SJCRH30 (cell line): Measurements from ENCODE around the gene ZSCAN32. TPM values are rescaled to one million over a fixed set of nuclear protein-coding genes. Genes with fewer than 3 reads are reported as not detected.

Source experiments
- total RNA-seq: library from RNA; depleted of rRNA; stranded (reverse); fragments of >200 nt; shearing (Covaris generic); gene quantifications from 2 replicates; pipeline ENCODE4 v1.2.3, GENCODE V29; 2014; rRNA removed

Gene ZSCAN32
- total RNA-seq, 1 experiment from 2014 or later = 16.7 TPM

Other genes starting within 250 kb of the ZSCAN32 start
- gene OR1F1, start 212.8 kb downstream of the ZSCAN32 start, total RNA-seq = 0.47 TPM in 1 of 2 replicates, not detected in the other
- 16.1 and 17.6 TPM in 2 replicates for gene ZNF200, start 165.8 kb downstream of the ZSCAN32 start, total RNA-seq
- not detected in 2 replicates for gene MEFV, start 144.4 kb downstream of the ZSCAN32 start, total RNA-seq
- 46.3 and 47.6 TPM in 2 replicates for gene ZNF263, start 117.5 kb downstream of the ZSCAN32 start, total RNA-seq
- gene TIGD7, start 95.6 kb downstream of the ZSCAN32 start, total RNA-seq = 4.7 TPM in 2 replicates
- gene ZNF75A, start 95.5 kb downstream of the ZSCAN32 start, total RNA-seq = 17.0 and 17.6 TPM in 2 replicates
- not detected in 2 replicates for gene OR2C1, start 45.1 kb downstream of the ZSCAN32 start, total RNA-seq
- 13.1 and 14.5 TPM in 2 replicates for gene ZNF174, start 211 bp upstream of the ZSCAN32 start, total RNA-seq
- 2.9 and 3.0 TPM in 2 replicates for gene ZNF597, start 42.5 kb upstream of the ZSCAN32 start, total RNA-seq
- gene NAA60, start 42.7 kb upstream of the ZSCAN32 start, total RNA-seq = 14.1 and 21.7 TPM in 2 replicates
- gene C16orf90, start 94.5 kb upstream of the ZSCAN32 start, total RNA-seq = not detected in 2 replicates
- gene CLUAP1, start 100.0 kb upstream of the ZSCAN32 start, total RNA-seq = 5.2 and 7.1 TPM in 2 replicates
- gene NLRC3, start 176.4 kb upstream of the ZSCAN32 start, total RNA-seq = 0.02 and 0.05 TPM in 2 replicates
- 6.5 and 7.6 TPM in 2 replicates for gene SLX4, start 210.6 kb upstream of the ZSCAN32 start, total RNA-seq